Left renal cortex interstitium (tissue), 4 donors: ENCODE results near the gene BDH1. TPM values are rescaled to one million over a fixed set of nuclear protein-coding genes. Genes with fewer than 3 reads are reported as not detected.
"Not testable (repeated sequence)": the region's sequence is repeated elsewhere in the genome, so short reads cannot be mapped to it uniquely, and the experiment has no call there.

Experiments
- DNase-seq, 4 donors: peaks; one replicate each; pipeline ENCODE4 v3.0.0-alpha.2; 2013; ENCODE audit warnings: low read depth in 4 of 4, low spot score in 2 of 4, missing footprints in 1 of 4
- polyA plus RNA-seq, 4 donors: library from polyadenylated mRNA; unstranded; fragments of 120-200 nt; gene quantifications; one replicate each; pipeline ENCODE4 v1.2.1, GENCODE V29; 2013; ENCODE audit not compliant: insufficient read length in 4 of 4

BDH1 gene
- polyA plus RNA-seq, 4 donors = 37.7 to 50.9 (median 45.9) TPM

DNA sequence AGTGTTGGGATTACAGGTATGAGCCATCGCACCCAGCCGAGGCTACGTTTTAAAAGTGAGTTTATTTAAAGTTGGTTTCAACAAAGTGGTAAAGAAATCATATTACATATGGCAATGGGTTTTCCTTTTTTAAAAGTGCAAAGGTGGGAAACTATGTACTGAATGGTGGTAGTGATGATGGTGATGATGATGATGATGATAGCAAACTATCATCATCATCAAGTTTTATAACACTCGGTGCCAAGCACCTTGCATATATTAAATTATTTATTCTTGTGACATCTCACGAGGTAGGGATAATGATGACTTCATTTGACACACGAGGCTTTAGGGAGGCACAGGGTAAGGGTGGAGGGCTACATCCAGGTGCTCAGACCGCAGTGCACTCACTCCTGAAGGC, 64.3 kb downstream of the BDH1 start:
- DNase-seq = no peak

DNA sequence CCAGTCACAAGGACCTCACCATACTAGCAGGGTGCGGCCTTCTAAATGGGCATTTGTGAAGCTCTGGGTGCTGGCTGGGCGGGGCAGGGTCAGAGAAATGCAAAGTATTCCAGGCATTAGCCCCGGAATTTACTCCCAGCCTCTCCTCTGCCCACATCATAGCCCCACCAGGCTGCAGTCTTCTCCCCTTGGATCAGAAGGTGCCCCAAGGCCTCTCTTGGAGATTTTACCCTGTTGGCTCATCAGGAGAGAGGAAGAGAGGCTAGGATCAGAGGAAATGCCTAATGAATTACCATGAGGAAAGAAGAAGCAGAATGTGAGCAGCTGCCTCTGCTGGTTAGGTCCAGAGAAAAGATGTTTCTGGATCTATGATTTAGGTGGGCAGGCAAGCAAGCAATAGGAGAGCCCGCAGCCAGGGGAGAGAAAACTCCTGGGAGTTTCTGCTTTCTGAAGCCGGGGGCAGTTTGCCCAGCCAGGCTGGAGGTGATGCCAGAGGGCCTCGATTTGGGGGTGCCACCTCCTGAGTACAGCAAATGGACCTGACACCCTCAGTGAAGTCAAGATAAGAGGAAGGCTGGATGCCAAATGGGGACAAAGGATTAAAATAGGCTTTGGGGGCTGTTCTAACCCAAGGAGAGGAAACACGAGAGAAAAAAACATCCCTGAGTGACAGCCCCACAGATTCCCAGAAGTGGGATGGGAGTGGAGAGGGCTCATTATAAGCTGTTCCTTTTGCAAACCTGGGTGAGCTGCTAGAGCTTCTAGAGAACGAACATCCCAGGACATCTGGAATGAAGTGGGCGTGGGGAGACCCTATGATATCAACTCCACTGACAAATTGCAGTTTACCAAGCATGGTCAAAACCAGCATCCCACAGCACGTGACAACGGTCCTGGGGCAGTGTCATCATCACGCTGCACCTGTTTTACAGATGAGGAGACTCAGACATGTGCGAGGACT, 65.4 kb downstream of the BDH1 start:
- no peak for DNase-seq

DNA sequence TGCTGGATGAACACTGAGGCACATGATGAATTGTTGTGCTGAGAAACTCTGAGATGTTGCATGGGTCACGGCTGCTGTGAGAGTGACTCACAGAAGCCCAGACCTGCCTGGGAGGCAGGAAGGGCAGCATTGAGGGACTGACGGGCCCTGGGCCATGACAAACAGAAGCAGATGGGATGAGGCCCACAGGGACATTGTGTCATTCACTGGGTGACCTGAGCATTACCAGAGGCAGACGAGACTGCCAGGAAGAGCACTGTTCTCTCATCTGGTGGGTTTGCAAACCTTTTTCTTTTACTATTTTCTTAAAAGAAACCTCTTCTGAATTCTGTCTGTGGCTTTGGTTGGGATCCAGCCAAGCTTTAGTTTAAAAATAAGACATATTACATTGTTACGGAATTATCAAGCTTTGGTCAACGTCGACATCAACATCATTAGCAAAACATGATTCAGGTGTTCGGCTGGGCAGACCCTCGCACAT, 67.8 kb downstream of the BDH1 start:
- DNase-seq = no peak

DNA sequence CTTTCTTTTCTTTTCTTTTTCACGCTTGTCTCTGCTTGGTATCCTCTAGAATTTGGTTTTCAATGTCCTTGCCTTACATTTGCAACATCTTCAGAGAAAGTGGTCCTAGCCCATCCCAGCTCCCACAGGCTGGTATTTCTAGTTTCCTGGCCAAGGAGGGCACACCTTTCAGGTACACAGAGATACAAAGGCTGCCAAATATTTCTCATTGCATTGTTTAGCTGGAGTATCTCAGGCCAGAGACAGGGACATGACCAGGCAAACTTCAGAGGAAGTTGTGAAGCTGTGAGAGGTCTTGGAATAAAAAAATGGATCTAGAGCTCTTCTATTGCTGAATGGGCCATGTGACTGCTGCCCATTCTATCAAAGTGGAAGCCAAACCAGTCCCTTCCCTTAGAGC, 68.9 kb downstream of the BDH1 start:
- DNase-seq = no peak

DNA sequence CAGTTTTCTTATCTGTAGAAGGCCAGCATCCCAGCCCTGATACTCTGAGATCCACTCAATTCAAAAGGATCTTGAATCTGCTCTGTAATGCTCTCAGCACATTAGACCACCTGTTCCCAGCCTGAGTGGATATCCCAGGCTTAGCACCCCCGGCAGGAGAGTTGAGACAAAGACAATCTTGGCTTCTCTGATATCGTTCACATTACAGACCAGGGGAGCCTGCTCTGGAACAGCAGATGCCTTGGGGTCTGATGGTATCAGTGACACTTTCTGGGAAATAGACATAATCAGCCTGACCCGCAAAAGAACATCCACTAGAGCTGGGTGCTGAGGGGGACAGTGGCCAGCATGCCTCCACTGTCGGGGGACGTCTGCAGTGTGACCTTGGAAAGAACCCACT, 70.6 kb downstream of the BDH1 start:
- no peak for DNase-seq

DNA sequence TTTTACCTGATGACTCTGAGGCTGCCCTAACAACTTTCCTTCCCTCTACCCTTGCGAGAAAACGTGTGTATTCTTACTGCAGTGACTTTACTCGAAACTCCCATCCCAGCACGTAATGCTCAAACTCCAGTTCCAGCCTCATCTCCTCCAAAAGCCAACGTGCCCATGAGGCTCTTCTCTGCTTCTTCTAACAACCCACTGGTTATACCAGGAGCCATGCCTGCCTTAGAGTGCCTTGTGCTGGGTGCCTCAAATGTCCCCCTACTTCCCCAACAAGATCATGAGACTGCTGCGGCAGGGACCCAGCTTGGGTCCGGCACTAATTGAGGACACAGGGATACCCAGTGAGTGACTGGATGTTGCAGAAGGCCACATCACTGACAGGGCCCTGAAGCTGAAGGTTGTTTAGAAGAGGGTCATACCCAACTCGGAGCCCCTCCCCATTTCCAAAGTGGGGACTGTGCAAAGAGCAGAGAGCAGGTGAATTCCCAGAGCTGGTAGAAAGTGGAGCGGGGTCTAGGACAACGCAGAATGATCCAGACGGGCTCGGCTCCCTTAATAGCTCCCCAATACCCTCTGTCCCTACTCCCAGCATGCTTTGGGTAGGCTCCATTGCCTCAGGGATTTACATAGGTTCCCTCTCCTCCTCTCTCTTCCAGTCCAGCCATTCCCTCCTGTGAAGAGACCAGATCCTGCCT, 71.4 kb downstream of the BDH1 start:
- no peak for DNase-seq

DNA sequence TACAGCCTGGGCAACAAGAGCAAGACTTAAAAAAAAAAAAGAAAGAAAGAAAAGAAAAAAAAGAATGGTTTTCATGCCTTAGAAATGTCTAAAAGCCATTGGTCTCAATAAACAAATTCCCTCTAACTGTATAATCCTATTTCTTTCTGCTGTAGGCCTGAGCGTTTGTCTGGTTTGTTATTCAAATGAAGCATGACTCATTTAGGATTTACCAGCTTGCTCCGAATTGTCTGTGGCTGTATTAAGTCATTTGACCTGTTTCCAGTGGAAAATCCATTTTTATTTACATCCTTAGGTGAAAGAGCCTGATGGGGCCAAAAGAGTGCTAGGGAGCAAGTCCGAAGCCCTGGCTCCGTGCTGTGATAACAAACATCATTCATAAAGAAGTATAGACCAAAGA, 73.8 kb downstream of the BDH1 start:
- DNase-seq = no peak

DNA sequence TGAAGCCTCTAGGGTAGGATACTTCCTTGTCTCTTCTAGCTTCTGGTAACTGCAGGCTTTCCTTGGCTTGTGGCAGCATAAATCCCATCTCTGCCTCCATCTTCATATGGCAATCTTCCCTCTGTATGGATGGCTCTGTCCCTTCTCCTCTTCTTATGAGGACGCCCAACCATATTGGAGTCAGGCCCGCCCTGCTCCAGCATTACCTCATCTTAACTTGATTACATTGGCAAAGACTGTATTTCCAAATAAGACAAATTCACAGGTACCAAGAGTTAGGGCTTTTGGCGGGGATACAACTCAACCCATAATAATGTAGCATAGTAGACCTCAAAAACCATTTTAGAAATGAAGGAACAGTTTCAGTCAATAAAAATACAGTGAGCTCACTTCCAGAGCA, 75.4 kb downstream of the BDH1 start:
- DNase-seq = no peak

DNA sequence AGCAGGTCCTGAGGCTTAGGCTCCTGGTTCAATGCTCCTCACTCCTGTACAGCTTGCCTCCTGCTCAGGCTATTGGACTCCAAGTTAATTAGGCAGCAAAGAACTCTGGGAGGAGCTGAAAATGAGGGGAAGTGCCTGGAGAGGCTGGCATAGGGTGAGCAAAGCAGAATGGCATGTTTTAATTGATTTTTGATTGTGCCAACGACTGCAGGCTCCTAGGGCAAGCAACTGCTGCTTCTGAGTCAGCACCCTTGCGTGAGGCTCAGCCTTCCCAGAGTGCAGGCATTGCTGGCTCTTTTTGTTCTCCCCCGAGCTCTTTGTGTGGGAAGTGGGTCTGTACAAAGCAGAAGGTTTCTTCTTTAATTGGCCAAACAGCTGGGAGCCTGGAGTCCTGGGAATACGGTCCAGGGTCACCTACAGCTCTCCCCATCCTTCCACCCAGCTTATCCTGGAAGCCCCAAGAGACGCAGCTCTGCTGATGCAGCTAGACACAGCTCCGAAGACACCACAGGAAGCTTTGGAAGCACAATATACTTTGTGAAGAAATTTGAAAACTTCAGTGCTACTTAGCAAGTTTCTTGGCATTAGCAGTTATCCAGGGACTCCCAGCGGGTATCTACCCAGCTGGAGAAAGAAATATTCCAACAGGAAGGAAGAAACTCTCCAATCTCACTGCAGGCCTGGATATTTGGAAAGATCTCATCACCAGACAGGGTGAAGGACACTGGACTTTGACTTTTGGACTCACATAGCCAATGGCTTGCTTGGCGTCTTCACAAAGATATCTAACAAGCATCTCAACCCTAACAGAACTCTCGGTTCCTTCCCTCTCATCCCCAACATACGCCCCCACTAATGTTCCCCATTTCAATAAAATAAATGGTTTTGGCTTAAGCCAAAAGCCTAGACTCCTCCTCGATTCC, 76.8 kb downstream of the BDH1 start:
- no peak for DNase-seq

DNA sequence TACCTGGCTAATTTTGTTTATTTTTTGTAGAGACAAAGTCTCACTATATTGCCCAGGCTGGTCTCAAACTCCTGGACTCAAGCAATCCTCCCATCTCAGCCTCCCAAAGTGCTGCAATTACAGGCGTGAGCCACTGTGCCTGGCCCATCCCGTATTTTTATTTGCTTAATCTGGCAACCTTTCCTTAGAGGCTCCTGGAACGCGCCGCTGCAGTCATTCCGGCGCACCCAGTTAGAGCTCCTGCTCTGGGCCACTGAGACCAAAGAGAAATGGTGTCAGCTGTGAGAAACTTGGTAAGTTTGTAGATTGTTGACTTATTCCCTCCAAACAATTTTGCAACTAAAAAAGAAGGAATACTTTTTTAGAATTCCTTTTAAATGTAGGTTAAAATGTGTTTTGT, 78.0 kb downstream of the BDH1 start:
- not testable (repeated sequence) for DNase-seq

DNA sequence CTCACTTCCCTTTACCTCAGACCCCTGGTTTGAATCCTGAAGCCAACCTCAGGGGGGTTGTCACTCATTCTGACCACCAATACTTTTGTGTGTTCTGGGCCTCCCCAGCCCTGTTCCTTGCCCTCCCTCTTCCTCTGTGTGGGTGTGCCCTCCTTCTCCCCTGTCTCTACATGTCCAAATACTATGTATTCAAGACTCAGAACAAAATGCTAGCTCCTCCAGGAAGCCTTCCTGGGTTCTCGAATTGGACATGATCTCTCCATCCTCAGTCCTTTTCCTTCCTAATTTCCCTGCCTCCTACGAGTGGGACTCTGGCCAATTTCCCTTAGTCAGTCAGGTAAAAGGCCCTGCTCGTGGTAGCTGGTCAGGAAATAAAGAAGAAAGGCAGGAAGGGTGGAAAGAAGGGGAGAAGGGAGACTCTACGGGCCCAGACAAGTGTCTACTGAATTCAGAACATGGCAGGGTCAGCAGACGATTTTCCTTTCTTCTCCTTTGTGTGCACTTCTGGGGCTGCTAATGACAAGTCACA, 79.7 kb downstream of the BDH1 start:
- DNase-seq = no peak

DNA sequence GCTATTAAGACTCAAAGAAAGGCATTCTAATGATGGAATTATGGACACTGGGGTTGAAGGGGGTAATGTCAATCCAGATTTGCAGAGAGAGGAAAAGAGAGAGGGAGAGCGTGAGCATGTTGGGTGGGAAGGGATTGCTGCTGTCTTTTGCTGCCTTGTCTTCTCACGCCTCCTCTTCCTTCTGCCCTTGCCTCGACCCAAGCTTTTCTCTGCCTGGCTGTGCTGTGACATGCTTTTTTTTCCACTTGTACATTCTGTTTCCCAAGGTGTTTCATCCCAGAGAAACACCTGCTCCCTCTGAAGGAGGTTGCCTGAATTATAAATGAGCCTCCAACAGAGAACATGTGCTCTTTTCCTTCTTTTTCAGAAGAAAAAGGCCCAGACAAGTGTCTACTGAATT, 80.3 kb downstream of the BDH1 start:
- DNase-seq = no peak

DNA sequence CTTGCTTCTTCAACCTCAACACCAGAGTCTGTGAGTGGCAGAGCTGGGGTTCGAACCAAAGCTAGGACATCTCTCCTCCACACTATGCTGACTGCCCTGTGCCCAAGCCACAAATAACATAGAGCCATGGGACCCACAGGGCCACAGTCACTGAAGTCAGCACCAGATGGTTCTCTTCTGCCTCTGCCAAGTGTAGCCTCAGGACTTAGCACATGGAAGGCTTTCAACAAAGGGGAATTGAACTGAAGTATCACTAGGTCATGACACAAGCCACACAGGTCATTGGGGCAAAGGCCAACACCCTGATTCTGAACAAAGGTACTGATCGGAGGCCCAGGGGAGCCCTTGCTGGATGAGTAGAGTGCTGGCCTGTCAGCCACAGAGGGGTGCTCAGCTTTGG, 83.6 kb downstream of the BDH1 start:
- DNase-seq = no peak

DNA sequence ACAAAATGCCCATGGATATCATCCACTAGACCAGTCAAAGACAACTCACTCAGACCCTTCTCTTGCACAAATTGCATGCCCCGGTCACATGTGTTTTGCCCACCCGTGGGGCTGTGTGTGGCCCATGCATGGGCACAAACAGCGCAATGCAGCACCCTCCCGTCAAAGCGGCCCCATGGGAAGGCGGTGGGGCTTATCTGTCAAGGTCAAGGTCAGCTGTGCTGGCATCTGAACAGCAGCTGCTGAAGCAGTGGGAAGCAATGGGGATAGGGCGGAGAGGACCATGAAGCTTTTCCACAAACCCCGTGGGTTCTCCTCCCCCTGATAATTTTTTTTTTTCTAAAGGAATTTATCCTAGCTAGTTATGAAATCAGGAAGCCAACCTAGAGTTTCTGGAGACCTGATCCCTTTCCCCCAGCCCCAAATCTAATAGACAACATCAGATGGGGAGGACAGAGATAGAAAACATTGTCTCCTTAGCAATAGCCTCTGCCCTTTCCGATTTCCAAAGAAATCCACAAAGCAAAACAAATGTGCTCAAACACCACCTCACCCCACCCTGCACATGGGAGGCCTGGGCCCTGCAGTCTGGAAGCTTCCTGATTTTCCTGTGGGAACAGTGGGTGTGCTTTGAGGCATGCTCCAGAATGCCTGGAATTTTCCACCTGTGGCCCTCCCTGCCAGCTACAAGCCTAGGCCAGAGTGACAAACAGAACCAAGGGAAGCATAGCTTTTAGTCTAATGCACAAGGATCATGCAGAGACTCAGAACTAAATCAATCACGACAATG, 84.4 kb downstream of the BDH1 start:
- no peak for DNase-seq

DNA sequence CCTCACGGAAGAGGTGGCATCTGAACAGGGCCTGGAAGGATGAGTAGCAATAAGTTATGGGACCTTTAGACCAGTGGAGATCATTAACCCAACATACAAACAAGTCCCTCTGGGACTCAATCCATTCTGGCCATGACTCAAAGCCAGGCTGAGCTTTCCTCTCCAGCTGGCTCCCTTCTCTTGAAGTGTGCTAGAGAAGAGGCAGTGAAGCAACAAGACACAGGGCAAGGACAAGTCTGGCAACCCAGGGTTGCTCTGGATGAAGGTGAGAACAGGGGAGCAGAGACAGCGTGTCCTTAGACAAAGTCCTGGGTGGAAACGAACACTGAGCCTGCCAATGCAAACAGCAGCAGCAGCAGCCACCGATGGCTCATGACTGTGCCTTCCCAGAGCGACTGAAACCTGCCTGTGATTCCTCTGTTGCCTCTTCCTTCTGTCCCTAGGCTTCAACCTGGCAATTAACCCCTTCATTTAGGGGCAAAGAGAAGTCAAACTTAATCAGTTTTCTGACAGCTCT, 86.8 kb downstream of the BDH1 start:
- DNase-seq = no peak

DNA sequence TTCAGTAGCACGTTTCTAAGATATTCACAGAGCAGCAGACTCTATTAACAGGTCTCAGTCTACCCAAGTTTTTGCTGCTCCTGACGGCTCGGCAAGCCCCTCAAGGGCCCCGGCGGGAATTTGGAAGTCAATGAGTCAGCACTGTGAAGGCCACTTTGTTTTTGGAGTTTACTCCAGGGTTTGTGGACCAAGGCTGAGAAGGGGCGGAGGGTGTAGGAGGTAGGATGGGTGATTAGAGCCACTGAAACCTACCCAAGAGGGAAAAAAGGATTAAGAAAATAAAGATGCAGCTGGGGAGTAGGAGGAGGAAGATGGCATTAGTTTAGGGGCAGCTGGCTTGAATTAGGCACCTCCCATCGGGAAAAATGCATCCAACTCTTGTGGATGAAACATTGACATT, 87.6 kb downstream of the BDH1 start:
- no peak for DNase-seq

DNA sequence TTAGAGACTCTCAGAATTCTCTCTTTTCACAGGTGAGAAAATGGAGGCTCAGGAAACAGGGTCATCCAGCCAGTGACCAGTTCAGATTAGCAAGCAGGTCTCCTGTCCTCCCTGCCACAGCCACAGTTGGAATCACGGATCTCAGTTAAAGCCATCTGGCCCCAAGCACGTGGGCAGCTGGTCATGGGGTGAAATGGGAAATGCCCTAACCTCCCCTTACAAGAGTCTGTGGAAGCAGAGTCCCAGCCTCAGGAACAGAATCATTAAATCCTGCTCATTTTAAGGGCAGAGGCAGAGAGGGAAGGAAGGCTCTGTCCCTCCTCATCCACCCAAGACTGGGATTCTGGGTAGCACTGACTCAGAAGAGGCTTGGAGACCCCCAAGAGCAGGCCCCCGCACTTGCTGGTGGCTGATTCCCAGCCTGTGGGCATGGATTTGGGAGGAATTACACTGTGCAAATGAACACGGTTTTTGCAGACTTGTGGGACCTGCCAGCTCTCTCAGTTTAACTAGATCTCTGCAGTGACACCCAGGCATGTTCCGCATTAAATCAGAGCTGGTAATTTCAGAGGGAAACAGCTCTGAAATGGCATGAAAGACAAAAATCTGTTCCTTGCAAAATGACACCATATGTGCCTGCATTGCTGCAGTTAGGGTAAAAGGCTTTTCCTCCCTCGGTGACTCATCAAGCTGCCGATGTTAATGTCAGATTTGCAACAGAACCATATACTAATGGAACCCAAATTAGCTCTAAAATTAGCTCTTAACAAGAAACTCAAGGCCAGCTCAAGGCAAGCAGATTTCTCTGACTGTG, 89.0 kb downstream of the BDH1 start:
- no peak for DNase-seq

DNA sequence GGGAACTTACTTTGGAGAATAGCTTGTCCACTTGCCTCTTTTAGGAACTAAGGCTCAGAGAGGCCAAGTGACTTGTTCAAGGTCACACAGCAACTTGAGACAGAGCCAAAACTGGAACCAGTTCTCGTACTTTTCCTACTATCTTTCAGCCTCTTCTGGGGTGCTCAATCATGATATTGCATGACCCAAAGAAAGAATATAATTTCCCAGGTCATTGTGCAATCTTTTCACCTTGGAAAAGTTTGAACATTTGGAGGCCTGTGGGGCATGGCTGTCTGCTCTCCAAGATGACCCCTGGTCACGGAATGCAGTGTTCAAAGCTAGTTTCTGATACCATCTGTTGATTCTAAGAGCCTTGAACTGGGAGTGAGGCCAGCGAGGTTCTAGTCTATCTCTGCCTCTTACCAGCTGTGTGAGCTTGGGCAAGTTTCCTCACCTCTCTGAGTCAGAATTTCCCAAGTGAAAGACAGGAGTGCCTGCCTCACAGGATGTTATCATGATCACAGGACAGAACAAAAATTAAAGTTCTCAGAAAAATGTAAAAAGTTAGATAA, 89.7 kb downstream of the BDH1 start:
- DNase-seq = no peak
